NCI-H2196 treated with DMSO at 0.1 percent for 48 hours (cell line): ENCODE measurements around the gene BEGAIN.

Experiments
- DNase-seq: peaks from one replicate; lab custom pipeline; 2025; ENCODE audit not compliant: unreplicated experiment; lab: John Stamatoyannopoulos, UW

BEGAIN gene

DNA sequence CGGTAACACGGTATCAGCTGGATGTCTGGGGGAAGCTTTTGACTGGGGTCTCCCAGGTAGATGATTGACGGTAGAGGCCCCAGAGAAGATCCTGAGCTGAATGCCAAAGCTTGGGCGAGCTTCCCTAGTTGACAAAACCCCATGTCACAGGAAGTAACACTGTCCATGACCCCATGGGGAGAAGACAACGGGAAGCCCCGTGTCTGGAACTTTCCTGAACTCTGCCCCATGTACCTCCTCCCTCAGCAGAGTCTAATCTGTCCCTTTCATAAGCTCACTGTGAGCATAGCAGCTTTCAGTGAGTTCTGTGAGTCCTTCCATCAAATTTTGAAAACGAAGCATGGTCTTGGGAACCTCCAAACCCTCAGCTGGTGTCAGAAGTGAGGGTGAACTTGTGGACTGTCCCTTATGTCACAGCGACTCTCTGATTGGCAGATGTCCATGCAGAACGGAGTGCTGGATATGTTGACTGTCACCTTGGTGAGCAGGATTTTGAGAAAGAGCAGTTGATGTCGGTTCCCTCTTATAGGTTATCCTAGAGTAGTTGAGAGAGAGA, 29.7 kb upstream of the BEGAIN start:
- no peak for DNase-seq

DNA sequence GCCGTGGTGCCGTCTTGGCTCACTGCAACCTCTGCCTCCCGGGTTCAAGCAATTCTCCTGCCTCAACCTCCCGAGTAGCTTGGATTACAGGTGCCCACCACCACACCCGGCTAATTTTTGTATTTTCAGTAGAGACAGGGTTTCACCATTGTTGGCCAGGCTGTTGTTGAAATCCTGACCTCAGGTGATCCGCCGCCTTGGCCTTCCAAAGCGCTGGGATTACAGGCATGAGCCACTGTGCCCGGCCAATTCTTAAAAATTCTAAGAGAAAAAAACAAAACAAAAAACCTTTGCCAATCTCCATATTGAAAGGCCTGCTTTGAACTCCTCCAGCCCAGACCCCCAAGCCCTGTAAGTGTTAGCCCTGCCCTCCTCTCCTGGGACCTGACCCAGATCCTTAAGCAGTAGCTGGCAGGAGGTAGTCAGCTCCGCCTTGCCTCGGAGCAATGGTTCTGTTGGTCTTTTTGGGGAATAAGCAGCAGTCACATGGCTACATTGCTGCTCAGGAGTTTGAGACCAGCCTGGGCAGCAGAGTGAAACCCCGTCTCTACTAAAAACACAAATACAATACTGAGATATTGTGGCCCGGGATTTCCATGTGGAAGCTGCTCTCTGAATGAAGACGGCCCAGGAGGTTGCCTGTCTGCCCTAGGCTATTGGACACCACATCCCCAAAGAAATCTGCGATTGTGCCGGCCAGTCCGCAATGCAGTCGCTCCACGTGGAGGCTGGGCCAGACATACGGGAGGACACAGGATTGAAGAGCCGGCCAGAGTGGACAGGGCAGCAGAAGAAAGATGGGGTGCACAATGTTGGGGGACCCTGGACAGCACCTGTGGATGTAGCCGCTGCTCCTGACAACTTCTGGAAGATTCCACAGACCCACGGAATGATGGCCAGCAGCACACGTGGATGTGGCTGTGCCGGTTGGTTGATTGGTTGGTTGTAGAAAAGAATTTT, 28.8 kb upstream of the BEGAIN start:
- DNase-seq, result no peak

- DNase-seq, result no peak
Measured at GRCh38 chr14:100614803-100615202, 27.6 kb upstream of the BEGAIN start.

DNA sequence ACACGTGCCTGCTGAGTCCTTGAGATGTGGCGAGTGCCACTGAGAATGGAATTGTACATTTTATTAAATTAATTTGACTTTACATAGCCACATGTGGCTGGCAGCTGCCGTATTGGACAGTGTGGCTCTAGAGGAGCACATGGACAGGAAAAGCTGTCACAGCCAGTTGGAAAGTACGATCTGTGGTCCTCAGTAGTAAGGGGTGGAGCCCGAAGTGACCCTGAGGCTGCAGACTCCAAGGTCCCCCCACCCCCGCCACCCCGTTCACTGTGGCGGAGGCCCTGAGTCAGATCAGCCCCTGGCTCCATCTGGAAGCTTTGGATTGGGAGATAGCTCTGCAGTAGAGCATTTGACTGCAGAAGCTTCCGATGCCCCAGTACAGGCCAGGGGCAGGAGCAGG, 25.8 kb upstream of the BEGAIN start:
- no peak for DNase-seq

DNA sequence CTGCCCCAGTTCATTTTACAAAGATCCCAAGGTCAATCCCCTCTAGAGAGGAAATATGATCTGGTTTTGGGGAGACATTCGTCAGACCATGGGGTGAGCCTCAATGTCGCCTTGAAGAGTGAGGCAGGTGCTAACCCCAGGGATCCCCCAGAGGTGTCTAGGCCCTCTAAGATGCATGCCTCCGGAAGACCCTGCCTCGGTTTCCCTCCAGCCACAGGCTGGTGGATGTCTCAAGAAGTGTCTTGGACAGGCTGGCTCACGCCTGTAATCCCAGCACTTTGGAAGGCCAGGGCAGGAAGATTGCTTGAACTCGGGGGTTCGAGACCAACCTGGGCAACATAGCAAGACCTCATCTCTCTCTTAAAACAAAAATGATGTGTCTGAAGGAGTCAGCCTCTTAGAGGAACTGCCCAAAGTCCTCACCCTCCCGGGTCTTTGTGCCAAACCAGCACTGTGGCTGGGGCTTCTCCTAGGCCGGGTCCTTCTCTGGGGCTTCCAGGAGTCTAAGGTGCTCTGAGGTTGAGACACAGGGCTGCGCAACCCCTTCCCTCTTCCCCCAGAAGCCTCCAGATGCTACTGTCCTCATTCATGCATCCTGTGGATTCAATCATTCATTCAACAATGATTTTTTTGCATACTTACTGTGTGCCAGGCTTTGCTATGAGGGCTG, 24.7 kb upstream of the BEGAIN start:
- DNase-seq, result no peak

GRCh38 chr14:100610511-100611217, 23.4 kb upstream of the BEGAIN start:
- DNase-seq, result no peak

GRCh38 chr14:100609941-100610391, 22.7 kb upstream of the BEGAIN start:
- no peak for DNase-seq

- no peak for DNase-seq
Measured at GRCh38 chr14:100609331-100609870, 22.2 kb upstream of the BEGAIN start.

DNA sequence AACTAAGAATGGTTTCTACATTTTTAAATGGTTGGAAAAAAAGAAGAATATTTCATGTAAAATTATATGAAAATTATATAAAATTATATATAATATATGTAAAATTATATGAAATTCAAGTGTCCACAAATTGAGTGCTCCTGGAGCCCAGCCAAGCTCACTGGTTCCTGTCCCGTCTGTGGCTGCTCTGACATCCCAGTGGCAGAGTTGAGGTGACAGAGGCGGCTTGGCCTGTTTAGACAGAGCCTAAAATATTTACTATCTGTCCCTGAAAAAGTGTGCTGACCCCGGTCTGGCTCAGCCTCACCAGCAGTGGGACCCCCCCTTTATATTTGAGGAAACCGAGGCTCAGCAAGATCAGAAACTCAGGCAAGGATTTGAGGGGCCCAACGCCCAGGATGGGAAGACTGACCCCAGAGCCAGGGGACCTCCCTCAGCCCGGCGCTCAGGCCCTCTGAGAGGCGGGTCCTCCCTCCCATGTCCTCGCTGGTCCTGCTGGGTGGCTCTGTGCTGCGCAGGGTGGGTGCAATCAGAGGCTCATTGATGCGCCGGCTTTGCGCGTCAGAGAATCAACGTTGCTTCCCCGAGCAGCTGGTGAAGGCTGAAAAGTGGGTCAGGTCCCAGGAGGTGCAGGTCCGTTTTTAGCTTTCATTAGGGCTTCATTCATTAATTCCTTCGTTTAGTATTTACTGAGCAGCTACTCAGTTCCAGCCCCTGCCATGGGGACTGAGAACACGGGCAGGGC, 21.5 kb upstream of the BEGAIN start:
- DNase-seq, result no peak

GRCh38 chr14:100608064-100608463, 20.8 kb upstream of the BEGAIN start:
- no peak for DNase-seq

DNA sequence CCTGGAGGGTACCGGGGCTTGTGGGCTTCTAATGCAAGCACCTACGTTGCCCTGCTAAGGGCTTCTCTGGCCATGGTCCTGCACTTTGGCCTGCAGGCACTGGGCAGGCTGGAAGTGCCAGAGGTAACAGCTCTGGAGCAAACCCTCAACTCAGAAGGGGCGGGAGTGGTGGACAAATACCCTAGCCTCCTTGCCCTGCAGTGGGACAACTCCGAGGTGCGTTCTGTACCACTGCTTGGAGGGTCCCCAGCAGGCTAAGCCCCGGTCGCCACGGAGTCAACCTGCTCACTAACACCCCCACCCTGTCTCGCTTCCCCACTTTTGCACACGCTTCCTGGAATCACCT, 20.4 kb upstream of the BEGAIN start:
- no peak for DNase-seq

DNA sequence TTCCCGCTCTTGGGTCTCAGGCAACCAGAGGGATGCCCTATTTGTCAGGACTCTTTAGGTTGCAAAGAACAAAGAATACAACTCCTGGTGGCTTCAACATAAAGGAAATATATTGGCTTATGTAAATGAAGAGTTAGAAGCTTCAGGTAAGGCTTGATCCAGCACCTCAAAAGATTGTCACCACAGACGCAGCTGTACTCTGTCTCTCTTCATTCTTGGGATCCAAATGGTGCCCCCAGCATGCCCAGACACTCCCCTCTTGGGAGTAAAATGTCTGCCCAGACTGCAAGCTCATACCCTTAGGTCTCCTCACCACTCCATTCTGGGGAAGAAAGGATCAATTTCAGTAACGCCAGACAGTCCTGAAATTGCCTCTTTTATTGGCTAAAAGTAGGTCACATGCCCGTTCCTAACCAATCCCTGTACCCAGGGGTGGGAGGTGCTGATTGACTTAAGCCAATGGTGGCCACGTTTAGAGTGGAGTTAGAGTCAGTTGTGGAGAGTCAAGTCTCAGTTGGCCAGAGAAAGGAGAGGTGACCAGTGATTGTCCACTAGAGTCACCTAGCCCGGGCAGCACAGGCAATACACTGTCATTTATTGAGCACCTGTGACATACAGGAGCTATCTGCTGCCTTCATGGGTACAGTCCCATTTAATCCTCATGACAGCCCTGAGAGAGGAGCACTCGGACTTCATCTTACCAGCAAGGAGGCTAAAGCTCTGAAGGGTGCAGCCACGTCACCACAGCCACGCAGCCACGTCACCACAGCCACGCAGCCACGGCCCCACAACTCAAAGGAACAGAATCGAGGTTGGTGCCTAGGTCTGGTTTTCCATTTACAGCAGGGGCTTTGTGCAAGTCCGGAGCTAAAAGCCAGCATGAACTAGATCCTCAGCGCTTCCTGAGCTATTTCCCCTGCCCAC, 19.7 kb upstream of the BEGAIN start:
- no peak for DNase-seq

GRCh38 chr14:100605706-100606686, 18.8 kb upstream of the BEGAIN start:
- no peak for DNase-seq

DNA sequence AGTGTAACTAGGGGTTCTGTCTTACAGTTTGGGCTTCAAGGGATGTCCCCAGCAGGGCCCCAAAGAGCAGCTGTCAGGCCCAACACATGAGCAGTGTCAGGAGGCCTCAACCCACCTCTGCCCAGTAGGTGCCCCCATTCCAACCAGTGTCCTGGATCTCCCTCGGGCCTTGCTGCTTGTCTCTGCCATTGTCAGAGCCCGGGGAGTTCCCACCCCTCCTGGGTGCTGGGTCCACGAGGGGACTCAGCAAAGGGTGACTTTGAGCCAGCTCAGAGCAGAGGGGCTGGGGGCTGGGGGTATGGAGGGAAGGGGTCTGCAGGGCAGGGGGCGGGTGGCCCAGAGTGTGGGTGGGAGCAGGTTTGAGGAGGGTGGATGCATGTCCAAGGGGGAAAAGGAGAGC, 18.0 kb upstream of the BEGAIN start:
- DNase-seq, result no peak

- no peak for DNase-seq
Measured at GRCh38 chr14:100604709-100605108, 17.5 kb upstream of the BEGAIN start.

DNA sequence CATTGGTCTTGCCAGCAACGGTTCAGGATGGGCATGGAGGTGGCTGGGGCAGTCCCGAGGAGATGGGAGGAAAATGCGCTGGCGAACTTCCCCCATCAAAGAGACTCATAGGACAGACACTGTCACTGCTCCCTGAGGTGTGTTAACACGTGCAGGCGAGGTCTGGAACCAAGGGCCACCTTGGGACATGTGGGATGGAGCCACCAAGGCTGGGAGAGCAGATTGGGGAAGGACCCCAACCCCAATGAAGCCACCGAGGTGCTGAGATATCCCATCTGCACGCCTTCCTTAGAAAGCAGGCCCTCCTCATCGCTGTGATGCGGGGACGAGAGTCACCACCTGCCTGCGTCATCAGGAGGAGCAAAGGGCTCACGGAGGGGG, 16.9 kb upstream of the BEGAIN start:
- no peak for DNase-seq

GRCh38 chr14:100603341-100604120, 16.3 kb upstream of the BEGAIN start:
- DNase-seq, result no peak
